ENCODE measurements around the gene CACNA2D1.

CACNA2D1 gene

GRCh38 chr7:82286096-82286797 lies 157.3 kb downstream of the CACNA2D1 start:
- no peak for TF ChIP-seq ZNF274 (IDR thresholded peaks at IDR 0.05; ENCODE audit: low read depth, low read length)
- H3K4me3 ChIP-seq (ENCODE audit: low read length), result no peak overlapping the region

DNA sequence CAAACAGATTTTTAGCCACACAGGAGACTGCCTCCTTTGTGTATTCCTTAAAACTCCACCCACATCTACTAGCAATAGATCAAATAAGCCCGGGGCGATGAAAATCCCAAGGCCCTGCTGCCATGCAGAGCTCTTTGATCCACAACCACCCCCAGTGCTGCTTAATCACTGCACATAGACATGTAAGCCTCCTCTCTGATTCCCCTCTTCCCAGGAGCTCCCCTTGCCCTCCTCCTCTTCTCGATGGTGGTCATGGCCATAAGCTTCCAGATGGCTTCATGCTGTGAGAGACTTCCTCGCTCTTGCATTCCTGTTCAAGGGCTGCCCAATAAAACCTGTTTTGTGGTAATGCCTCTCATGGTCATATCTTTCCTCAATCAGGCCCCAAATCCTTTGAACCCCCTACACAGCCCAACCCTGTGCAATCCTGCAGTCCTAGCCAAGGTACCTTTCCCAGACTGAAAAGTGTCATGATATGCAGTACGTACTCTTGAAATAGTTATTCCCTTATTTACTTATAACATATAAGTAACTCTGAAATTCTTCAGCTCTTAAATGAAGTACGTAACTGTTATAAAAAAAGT lies 158.5 kb downstream of the CACNA2D1 start:
- no peak overlapping the region for H3K4me3 ChIP-seq (ENCODE audit: low read length)
- no peak for TF ChIP-seq ZNF274 (IDR thresholded peaks at IDR 0.05; ENCODE audit: low read depth, low read length)

DNA sequence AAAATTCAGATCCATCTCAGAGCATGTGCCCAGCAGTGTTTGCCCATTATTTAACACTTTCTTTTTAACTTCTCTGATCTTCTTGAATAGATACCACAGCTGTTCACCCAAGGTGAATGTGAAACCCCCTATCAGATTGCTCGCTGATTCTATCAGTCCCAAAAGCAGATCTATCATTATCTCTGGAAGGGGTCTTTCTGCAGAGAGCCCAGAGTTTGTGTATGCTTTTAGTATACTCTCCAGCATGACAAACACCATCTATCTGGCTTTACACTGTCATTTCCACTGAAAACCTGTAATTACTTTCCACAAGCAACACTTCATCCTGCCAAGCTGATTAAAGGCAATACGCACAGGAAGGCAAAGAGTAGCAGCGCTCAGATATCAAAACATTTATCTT lies 168.2 kb downstream of the CACNA2D1 start:
- TF ChIP-seq ZNF274 (IDR thresholded peaks at IDR 0.05; ENCODE audit: low read depth, low read length), result no peak
- no peak overlapping the region for H3K4me3 ChIP-seq (ENCODE audit: low read length)

- no peak for TF ChIP-seq ZNF274 (IDR thresholded peaks at IDR 0.05; ENCODE audit: low read depth, low read length)
Observed at GRCh38 chr7:82274681-82275080, 168.9 kb downstream of the CACNA2D1 start.

GRCh38 chr7:82273886-82274285 lies 169.7 kb downstream of the CACNA2D1 start:
- H3K4me3 ChIP-seq (ENCODE audit: low read length), result no peak overlapping the region
- TF ChIP-seq ZNF274 (IDR thresholded peaks at IDR 0.05; ENCODE audit: low read depth, low read length), result no peak

More at GRCh38 chr7:82274681-82275080, 168.9 kb downstream of the CACNA2D1 start:
- H3K4me3 ChIP-seq (ENCODE audit: low read length), result no peak overlapping the region

GRCh38 chr7:82270870-82271269 lies 172.7 kb downstream of the CACNA2D1 start:
- H3K4me3 ChIP-seq (ENCODE audit: low read length), result no peak overlapping the region
- no peak for TF ChIP-seq ZNF274 (IDR thresholded peaks at IDR 0.05; ENCODE audit: low read depth, low read length)

- H3K4me3 ChIP-seq (ENCODE audit: low read length), result no peak overlapping the region
- no peak for TF ChIP-seq ZNF274 (IDR thresholded peaks at IDR 0.05; ENCODE audit: low read depth, low read length)
Observed at GRCh38 chr7:82268632-82269031, 174.9 kb downstream of the CACNA2D1 start.

GRCh38 chr7:82266081-82266480 lies 177.5 kb downstream of the CACNA2D1 start:
- H3K4me3 ChIP-seq (ENCODE audit: low read length), result no peak overlapping the region
- no peak for TF ChIP-seq ZNF274 (IDR thresholded peaks at IDR 0.05; ENCODE audit: low read depth, low read length)

- no peak for TF ChIP-seq ZNF274 (IDR thresholded peaks at IDR 0.05; ENCODE audit: low read depth, low read length)
- H3K4me3 ChIP-seq (ENCODE audit: low read length), result no peak overlapping the region
Observed at GRCh38 chr7:82264783-82265305, 178.7 kb downstream of the CACNA2D1 start.

- no peak for TF ChIP-seq ZNF274 (IDR thresholded peaks at IDR 0.05; ENCODE audit: low read depth, low read length)
- H3K4me3 ChIP-seq (ENCODE audit: low read length), result no peak overlapping the region
Observed at GRCh38 chr7:82263920-82264782, 179.4 kb downstream of the CACNA2D1 start.

DNA sequence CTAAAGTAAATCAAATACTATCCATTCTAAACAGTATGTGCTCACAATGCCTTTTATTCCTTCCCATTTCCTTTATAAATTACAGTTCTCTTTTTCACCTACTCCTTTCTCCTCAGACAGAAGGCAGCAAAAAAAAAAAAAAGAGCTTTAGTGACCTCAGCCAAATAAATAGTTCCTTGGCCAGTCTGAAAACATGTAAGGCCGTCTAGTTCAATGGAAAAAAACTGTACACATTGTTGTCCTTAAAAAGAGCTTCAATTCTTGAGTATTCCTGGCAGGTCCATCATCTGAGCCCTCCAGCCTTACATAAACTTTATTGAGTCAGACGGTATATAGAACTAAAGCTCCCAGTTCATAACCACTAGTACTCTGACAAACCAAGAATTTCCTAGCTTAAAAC lies 185.4 kb downstream of the CACNA2D1 start:
- H3K4me3 ChIP-seq (ENCODE audit: low read length), result no peak overlapping the region
- no peak for TF ChIP-seq ZNF274 (IDR thresholded peaks at IDR 0.05; ENCODE audit: low read depth, low read length)

GRCh38 chr7:82257118-82257695 lies 186.4 kb downstream of the CACNA2D1 start:
- no peak overlapping the region for H3K4me3 ChIP-seq (ENCODE audit: low read length)
- no peak for TF ChIP-seq ZNF274 (IDR thresholded peaks at IDR 0.05; ENCODE audit: low read depth, low read length)

DNA sequence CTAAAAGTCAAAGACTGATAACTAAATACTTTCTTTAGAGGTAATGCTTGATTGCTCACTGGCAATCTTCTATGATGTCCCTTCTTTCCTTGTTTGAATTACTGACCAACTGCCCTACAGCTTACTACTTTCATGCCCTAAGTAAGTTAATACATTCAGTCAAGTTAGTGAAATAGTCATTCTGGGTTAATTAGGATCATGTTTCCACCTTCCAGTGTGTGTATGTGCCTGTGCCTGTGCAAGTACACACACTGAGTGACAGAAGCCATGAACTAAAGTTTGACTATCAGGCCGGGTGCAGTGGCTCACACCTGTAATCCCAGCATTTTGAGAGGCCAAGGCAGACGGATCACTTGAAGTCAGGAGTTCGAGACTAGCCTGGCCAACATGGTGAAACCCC lies 187.9 kb downstream of the CACNA2D1 start:
- H3K4me3 ChIP-seq (ENCODE audit: low read length), result no peak overlapping the region
- TF ChIP-seq ZNF274 (IDR thresholded peaks at IDR 0.05; ENCODE audit: low read depth, low read length), result no peak

DNA sequence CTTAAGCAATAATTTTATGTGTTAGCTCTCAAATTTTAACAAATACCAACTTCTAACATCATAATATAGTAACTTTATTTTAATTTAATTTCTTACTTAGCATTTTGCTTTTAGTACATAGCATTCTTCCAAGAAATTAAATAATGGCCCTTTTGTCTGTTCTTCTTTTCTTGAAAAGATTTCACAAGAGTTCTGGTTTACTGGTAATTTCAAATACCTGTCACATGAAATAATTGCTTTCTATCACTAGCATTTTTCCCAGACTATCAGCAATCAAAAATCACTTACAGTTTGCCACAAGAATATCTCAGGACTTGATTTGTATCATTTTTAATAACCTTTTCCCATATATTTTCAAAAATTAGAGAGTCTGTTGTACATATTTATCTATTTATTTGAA lies 193.0 kb downstream of the CACNA2D1 start:
- no peak for TF ChIP-seq ZNF274 (IDR thresholded peaks at IDR 0.05; ENCODE audit: low read depth, low read length)
- H3K4me3 ChIP-seq (ENCODE audit: low read length), result no peak overlapping the region
